ENCODE results near the gene PIGL.

DNA sequence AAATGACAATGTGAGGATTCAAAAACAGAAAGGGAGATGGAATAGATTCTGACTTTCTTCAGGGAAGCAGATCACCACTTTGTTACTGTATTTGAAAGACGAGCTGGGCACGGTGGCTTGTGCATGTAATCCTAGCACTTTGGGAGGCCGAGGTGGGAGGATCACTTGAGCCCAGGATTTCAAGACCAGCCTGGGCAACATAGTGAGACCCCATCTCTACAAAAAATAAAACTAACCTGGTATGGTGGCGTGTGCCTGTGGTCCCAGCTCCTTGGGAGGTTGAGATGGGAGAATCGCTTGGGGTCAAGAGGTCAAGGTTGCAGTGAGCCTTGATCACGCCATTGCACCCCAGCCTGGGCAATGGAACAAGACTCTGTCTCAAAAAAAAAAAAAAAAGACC lies 34.0 kb downstream of the PIGL start:
- TF ChIP-seq, protein P1, sequence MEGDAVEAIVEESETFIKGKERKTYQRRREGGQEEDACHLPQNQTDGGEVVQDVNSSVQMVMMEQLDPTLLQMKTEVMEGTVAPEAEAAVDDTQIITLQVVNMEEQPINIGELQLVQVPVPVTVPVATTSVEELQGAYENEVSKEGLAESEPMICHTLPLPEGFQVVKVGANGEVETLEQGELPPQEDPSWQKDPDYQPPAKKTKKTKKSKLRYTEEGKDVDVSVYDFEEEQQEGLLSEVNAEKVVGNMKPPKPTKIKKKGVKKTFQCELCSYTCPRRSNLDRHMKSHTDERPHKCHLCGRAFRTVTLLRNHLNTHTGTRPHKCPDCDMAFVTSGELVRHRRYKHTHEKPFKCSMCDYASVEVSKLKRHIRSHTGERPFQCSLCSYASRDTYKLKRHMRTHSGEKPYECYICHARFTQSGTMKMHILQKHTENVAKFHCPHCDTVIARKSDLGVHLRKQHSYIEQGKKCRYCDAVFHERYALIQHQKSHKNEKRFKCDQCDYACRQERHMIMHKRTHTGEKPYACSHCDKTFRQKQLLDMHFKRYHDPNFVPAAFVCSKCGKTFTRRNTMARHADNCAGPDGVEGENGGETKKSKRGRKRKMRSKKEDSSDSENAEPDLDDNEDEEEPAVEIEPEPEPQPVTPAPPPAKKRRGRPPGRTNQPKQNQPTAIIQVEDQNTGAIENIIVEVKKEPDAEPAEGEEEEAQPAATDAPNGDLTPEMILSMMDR (IDR thresholded peaks at IDR 0.05) = no peak
- TF ChIP-seq POLR2AphosphoS5 (IDR thresholded peaks at IDR 0.05; ENCODE audit: insufficient read depth in 1 of 2, low read depth in 1 of 2) = no peak
